ENCODE measurements around the gene FAM13C.
"Not testable (repeated sequence)": the region's sequence is repeated elsewhere in the genome, so short reads cannot be mapped to it uniquely, and the experiment has no call there.

FAM13C gene

DNA sequence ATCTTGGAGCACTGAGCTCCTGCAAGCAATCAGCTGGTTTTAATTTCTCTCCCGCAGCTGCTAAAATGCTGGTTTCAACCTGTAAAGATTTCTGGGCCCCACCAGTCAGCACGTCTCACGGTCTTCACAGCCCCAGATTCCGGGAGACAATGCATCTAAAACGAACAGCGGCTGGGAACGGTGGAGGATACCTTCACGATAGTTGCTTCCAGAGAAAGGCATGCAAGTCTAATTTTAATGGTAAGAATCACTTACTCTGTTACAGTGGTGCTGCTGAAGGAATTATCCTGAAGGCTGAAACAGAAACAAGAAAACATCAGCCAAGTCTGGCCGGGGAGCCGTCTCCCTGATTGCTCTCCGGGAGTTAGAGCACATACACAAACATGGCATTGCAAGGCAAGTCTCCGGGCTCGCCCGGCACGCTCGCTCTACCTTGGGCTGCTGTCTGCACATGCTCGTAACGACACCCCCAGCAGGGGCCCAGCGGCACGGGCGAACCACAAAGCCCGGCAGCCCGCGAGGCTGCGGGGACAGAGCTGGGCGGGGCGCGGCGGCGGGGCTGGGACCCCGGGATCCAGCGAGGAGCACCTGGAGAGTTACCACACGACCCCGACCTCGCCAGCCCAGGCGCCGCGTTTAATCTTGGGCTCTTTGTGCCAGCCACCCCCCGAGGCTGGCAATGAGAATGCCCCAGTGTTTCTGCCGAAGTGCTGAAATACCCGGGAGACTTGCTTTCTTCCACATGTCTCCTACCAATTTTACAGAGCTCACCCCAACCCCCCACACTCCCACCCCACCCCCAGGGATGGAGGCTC, at the start of gene FAM13C:
FAM13C (minus strand) TSS at position 406 of the 815 bp plus-strand sequence; CDS start at position 317, 89 bp downstream.
- peak within 1 kb of the TSS; percentile 86 for H3K27ac ChIP-seq
- TF ChIP-seq, protein P1, sequence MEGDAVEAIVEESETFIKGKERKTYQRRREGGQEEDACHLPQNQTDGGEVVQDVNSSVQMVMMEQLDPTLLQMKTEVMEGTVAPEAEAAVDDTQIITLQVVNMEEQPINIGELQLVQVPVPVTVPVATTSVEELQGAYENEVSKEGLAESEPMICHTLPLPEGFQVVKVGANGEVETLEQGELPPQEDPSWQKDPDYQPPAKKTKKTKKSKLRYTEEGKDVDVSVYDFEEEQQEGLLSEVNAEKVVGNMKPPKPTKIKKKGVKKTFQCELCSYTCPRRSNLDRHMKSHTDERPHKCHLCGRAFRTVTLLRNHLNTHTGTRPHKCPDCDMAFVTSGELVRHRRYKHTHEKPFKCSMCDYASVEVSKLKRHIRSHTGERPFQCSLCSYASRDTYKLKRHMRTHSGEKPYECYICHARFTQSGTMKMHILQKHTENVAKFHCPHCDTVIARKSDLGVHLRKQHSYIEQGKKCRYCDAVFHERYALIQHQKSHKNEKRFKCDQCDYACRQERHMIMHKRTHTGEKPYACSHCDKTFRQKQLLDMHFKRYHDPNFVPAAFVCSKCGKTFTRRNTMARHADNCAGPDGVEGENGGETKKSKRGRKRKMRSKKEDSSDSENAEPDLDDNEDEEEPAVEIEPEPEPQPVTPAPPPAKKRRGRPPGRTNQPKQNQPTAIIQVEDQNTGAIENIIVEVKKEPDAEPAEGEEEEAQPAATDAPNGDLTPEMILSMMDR (conservative IDR thresholded peaks at IDR 0.05): no peak

DNA sequence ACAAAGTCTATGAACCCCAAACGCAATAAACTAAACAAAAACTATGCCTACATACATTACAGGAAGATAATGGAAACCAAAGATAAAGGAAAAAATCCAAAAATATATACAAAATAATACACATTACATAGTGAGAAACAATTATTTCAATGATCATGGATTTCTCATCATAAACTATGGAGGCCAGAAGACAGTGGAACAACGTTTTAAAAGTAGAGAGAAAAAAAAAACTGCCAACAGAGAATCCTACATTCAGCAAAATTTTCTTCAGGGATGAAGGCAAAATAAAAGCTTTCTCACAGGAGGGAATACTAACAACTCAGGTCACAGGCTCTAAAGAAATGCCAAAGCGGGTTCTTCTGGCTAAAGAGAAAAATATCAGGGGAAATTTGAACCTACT, 42.9 kb upstream of the FAM13C start:
- TF ChIP-seq, protein P1 (conservative IDR thresholded peaks at IDR 0.05): no peak
- H3K27ac ChIP-seq: no peak overlapping the region

DNA sequence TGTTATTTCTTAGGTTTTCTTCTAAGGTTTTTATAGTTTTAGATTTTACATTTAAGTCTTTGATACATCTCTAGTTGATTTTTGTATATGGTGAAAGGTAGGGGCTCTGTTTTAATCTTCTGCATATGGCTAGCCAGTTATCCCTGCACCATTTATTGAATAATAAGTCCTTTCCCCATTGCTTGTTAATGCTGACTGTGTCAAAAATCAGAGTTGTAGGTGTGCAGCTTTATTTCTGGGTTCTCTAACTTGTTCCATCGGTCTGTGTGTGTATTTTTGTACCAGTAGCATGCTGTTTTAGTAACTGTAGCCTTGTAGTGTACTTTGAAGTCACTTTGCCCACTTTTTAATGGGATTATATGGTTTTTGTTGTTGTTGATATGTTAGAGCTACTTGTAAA, 37.9 kb upstream of the FAM13C start:
- TF ChIP-seq, protein P1 (conservative IDR thresholded peaks at IDR 0.05): no peak

DNA sequence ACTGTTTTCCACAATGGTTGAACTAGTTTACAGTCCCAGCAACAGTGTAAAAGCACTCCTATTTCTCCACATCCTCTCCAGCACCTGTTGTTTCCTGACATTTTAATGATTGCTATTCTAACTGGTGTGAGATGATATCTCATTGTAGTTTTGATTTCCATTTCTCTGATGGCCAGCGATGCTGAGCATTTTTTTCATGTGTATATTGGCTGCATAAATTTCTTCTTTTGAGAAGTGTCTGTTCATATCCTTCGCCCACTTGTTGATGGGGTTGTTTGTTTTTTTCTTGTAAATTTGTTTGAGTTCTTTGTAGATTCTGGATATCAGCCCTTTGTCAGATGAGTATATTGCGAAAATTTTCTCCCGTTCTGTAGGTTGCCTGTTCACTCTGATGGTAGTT, 37.0 kb upstream of the FAM13C start:
- not testable (repeated sequence) for H3K27ac ChIP-seq

More for the DNA sequence above, 37.9 kb upstream of the FAM13C start:
- no peak overlapping the region for H3K27ac ChIP-seq

DNA sequence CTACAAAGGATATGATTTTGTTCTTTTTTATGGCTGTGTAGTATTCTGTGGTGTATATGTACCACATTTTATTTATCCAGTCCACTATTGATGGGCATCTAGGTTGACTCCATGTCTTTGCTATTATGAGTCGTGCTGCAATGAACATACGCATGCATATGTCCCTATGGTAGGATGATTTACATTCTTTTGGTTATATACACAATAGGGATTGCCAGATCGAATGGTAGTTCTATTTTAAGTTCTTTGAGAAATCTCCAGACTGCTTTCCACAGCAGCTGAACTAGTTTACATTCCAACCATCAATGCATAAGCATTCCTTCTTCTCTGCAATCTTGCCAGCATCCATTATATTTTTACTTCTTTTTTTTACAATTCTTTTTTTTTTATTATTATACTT, 35.6 kb upstream of the FAM13C start:
- TF ChIP-seq, protein P1 (conservative IDR thresholded peaks at IDR 0.05): no peak
- H3K27ac ChIP-seq: no peak overlapping the region

DNA sequence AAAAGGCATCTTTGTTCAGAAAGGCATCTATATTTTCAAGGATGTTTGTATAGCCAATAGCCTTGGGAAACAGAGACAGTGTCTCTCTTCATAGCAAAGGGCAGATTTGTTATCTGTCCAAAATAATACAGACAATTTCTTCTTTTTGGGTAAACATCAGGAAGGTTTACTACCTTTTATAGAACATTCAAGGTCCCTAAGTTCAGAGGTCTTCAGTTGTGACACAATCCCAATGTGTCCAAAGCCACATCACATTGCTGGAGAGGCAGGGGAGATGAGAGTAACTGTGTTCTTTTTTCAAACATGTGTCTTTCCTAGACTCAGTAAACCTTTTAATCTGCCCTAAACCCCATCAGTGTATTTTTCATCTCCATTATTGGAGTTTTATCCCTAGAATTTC, 33.6 kb upstream of the FAM13C start:
- H3K27ac ChIP-seq: no peak overlapping the region
- TF ChIP-seq, protein P1 (conservative IDR thresholded peaks at IDR 0.05): no peak

DNA sequence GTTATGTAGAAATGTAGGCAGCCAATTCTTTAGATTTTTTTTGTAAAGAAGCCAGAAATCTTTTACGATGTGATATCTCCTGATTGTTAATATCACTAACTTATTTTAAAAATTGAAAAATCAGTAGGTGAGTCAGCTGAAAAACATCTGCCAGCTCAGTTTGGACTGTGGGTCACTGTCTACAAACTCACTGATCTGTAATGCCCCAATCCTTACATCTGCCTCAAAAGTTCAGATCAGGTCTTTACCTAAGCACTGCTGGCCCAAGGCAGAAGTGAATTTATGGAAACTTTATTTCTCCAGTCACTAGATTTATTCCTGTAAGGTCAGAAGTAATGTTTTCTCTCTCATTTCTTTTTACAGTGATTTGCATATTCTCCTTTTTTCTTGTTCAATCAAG, 31.0 kb upstream of the FAM13C start:
- TF ChIP-seq, protein P1 (conservative IDR thresholded peaks at IDR 0.05): no peak
- no peak overlapping the region for H3K27ac ChIP-seq

DNA sequence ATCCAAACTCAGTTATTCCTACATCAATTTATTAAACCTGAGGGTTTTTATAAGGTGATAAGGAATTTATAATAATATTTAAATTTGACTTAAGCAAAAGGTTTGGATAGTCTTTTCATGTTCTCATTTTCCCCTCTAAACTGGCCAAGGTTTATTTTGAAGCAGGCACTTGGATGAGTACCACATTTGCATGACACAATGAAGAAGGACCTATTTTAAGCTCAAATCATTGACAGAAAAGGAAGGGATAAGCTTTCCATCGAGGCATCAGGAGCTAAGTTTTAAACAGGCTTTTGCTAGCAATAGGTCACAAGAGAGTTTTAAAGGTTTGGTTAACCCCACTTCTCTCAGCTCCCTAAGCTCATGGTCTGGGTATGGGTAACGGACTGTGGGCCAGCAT, 28.7 kb upstream of the FAM13C start:
- H3K27ac ChIP-seq: no peak overlapping the region
- TF ChIP-seq, protein P1 (conservative IDR thresholded peaks at IDR 0.05): no peak

Data from VCaP (cell line).